ENCODE results near the gene PDYN.

- no peak for TF ChIP-seq CTCF (optimal IDR thresholded peaks at IDR 0.05 in 1 of 3, IDR thresholded peaks at IDR 0.05 in 1 of 3, conservative IDR thresholded peaks at IDR 0.05 in 1 of 3; ENCODE audit: extremely low read depth in 1 of 3, insufficient read depth in 2 of 3, low read length in 3 of 3)
- TF ChIP-seq EZH2 (IDR thresholded peaks at IDR 0.05; ENCODE audit: low read length) = no peak
Measured at GRCh38 chr20:1934721-1935573, 58.9 kb downstream of the PDYN start.

Measured in keratinocyte (primary cell).